AG09309 (cell line): ENCODE results near the gene POU4F3.

Experiments used
- DNase-seq: peaks from one replicate; pipeline ENCODE4 v3.0.0-alpha.2; 2010; ENCODE audit warnings: low read depth
- H3K4me3 ChIP-seq: 2 replicates; pipeline ENCODE4 v1.5.1; 2011; ENCODE audit warnings: mild to moderate bottlenecking, low read depth, low read length, moderate library complexity; ENCODE audit not compliant: control insufficient read depth
- TF ChIP-seq, protein P1 (sequence below): IDR thresholded peaks from 2 replicates; pipeline ENCODE4 v1.5.1; 2011; ENCODE audit warnings: mild to moderate bottlenecking, low read depth, low read length, inconsistent platforms; ENCODE audit not compliant: insufficient read depth, control insufficient read depth; ENCODE audit errors: missing control alignments

The POU4F3 gene

DNA sequence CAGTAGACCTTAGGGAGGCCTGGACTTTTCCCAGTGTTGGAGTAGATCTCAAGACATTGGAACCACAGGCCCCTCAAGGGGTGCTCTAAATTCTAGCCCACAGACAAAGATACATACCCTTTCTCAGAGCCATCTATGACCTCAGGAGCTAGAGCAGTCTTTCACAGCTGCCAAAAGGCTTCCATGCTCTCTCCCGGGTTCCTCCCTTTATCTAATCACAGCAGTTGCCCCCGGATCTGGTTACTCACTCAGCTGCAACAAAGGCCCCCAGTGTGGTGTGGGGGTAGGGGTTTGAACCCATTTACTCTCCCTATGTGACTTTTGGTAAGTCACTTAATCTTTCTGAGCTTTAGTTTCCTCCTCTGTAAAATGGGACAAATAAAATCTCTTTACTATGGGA, 27.0 kb downstream of the POU4F3 start:
- H3K4me3 ChIP-seq: no peak overlapping the region
- DNase-seq: no peak
- TF ChIP-seq, protein P1, sequence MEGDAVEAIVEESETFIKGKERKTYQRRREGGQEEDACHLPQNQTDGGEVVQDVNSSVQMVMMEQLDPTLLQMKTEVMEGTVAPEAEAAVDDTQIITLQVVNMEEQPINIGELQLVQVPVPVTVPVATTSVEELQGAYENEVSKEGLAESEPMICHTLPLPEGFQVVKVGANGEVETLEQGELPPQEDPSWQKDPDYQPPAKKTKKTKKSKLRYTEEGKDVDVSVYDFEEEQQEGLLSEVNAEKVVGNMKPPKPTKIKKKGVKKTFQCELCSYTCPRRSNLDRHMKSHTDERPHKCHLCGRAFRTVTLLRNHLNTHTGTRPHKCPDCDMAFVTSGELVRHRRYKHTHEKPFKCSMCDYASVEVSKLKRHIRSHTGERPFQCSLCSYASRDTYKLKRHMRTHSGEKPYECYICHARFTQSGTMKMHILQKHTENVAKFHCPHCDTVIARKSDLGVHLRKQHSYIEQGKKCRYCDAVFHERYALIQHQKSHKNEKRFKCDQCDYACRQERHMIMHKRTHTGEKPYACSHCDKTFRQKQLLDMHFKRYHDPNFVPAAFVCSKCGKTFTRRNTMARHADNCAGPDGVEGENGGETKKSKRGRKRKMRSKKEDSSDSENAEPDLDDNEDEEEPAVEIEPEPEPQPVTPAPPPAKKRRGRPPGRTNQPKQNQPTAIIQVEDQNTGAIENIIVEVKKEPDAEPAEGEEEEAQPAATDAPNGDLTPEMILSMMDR: no peak

DNA sequence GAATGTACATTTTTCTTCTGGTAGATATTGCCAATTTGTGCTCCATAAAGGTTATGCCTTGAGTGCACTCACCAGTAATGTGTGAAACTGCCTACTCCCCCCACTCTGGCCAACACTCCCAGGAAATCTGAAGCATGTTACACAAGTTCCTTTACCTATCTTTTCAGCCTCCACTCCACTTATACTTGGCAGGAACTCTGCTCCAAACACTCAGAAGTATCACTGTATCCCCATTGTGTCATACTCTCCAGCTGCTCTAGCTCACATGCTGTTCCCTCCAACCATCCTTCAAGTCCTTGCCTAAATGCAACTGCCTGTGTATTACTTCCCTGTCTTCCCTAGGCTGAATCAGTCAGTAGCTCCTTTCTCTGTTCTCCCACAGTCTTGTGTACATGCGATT, 28.3 kb downstream of the POU4F3 start:
- DNase-seq: no peak
- TF ChIP-seq, protein P1: no peak

GRCh38 chr5:146368137-146368536, 29.5 kb downstream of the POU4F3 start:
- H3K4me3 ChIP-seq: no peak overlapping the region
- DNase-seq: no peak
- TF ChIP-seq, protein P1: no peak

More for the DNA sequence above, 28.3 kb downstream of the POU4F3 start:
- H3K4me3 ChIP-seq: no peak overlapping the region

DNA sequence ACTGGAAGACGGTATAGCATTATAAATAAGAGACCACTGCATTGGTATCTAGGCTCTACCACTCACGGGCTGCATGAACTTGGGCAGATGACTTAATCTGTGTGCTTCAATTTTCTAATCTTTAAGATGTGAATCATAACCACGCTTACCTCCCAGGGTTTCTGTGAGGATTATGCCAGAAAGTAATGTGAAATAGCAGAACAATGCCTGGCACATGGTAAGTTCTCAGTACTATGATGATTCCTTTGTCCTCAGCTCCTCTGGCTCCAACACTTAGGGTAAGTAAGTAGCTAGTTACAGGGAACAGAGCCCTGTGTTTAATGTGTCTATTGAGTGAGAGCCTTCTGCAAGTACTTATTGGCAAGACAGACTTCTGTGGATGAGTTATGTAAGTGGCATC, 31.1 kb downstream of the POU4F3 start:
- TF ChIP-seq, protein P1: no peak
- no peak overlapping the region for H3K4me3 ChIP-seq
- peak; percentile 24 for DNase-seq

DNA sequence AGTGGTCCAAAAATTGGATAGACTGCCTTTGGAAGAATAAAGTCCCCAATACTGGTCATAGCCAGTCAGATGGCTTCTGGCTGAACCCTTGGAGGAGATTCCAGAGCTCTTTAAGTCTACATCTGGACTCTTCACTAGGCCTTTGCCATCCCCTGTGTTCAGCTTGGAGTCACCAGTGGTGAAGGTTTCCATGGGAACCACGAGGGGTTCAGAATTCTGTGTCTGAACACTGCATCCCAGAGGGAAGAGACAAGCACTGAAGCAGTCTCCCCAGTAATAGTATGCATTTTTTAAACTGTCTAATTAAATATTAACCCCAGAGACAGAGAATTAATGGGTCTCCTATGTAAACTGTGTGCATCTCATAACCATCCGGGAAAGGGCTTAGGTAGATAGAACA, 38.2 kb downstream of the POU4F3 start:
- H3K4me3 ChIP-seq: no peak overlapping the region
- TF ChIP-seq, protein P1: no peak
- DNase-seq: no peak

- no peak overlapping the region for H3K4me3 ChIP-seq
- TF ChIP-seq, protein P1: no peak
- DNase-seq: no peak
Observed at GRCh38 chr5:146378986-146379385, 40.3 kb downstream of the POU4F3 start.

DNA sequence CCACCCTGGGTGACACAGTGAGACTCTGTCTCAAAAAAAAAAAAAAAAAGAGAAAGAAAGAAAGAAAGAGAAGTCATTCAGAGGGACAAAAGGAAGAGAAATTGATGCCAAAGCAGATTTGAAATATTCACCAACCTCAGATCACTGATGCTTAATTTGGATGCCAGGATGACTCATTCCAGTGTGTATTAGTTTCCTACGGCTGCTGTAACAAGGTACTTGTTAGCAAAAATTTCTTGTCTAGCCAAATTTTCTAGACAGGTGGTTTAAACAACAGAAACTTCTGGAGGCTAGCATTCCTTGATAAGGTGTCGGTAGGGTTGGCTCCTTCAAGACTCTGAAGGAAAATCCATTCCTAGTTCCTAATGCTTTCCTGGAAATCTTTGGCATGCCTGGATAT, 42.1 kb downstream of the POU4F3 start:
- TF ChIP-seq, protein P1: no peak
- no peak for DNase-seq
- no peak overlapping the region for H3K4me3 ChIP-seq
